CD4-positive, alpha-beta T cell (primary cell): ENCODE data around the gene GALNT10. TPM values are rescaled to one million over a fixed set of nuclear protein-coding genes. Genes with fewer than 3 reads are reported as not detected.
A peak's percentile ranks its signal among the peaks of the same experiment; 100 is the strongest.

ENCODE experiments used
- ATAC-seq: fragments of 200-7000 bp; cut with Tn5 transposase; one replicate; pipeline ENCODE4 v1.10.0; 2022; ENCODE audit warnings: mild to moderate bottlenecking; ENCODE audit not compliant: poor library complexity
- CTCF ChIA-PET: fragments of 350-600 bp; sonication (Branson Sonifier 250); formaldehyde crosslinking; loops from one replicate; lab custom pipeline; 2021; ENCODE audit warnings: antibody characterized with exemption, inconsistent platforms; lab: Charles Lee
- POLR2A ChIA-PET: fragments of 350-600 bp; sonication (Branson Sonifier 250); formaldehyde crosslinking; loops from one replicate; lab custom pipeline; 2021; ENCODE audit warnings: antibody characterized with exemption, inconsistent platforms; lab: Charles Lee
- DNase-seq, 14 experiments: peaks; one replicate each; pipeline ENCODE4 v3.0.0-alpha.2; 2013 to 2020; ENCODE audit warnings: mixed read lengths in 2 of 14
- H3K27ac ChIP-seq, 2 donors: one replicate each; pipeline versions ENCODE4 v1.5.1 to v1.7.0; 2013; ENCODE audit warnings: low read length in 2 of 2, low read depth in 1 of 2, mild to moderate bottlenecking in 1 of 2
- H3K27me3 ChIP-seq, 2 experiments: 1 replicate in 1 of 2; 2 replicates in 1 of 2; pipeline versions ENCODE4 v1.6.1 to v1.7.0; 2013; ENCODE audit warnings: low read length in 2 of 2, control low read depth in 1 of 2, mild to moderate bottlenecking in 1 of 2, moderate library complexity in 1 of 2; ENCODE audit not compliant: insufficient read depth in 2 of 2, control insufficient read depth in 1 of 2
- H3K36me3 ChIP-seq: one replicate; pipeline ENCODE4 v1.6.1; 2013; ENCODE audit warnings: low read length, control low read depth; ENCODE audit not compliant: insufficient read depth
- H3K4me1 ChIP-seq: one replicate; pipeline ENCODE4 v1.6.1; 2013; ENCODE audit warnings: low read length, control low read depth; ENCODE audit not compliant: insufficient read depth
- H3K4me3 ChIP-seq: one replicate; pipeline ENCODE4 v1.5.1; 2013; ENCODE audit warnings: mild to moderate bottlenecking, low read length, moderate library complexity
- H3K9me3 ChIP-seq, 2 experiments: 1 replicate in 1 of 2; 2 replicates in 1 of 2; pipeline versions ENCODE4 v1.6.1 to v1.7.0; 2013; ENCODE audit warnings: low read length in 2 of 2, mild to moderate bottlenecking in 2 of 2, control low read depth in 1 of 2, moderate library complexity in 1 of 2; ENCODE audit not compliant: control insufficient read depth in 1 of 2, insufficient read depth in 1 of 2
- H3K27ac Mint-ChIP-seq: one replicate; pipeline ENCODE4 v1.8.0; 2020; ENCODE audit warnings: mixed read lengths
- H3K27me3 Mint-ChIP-seq: one replicate; pipeline ENCODE4 v1.8.0; 2021; ENCODE audit warnings: mixed read lengths
- H3K36me3 Mint-ChIP-seq: one replicate; pipeline ENCODE4 v1.8.0; 2021; ENCODE audit warnings: low read depth, mixed read lengths
- H3K4me1 Mint-ChIP-seq: one replicate; pipeline ENCODE4 v1.8.0; 2021; ENCODE audit warnings: low read depth, mixed read lengths
- H3K4me3 Mint-ChIP-seq: one replicate; pipeline ENCODE4 v1.8.0; 2020; ENCODE audit warnings: mild to moderate bottlenecking, mixed read lengths
- H3K9me3 Mint-ChIP-seq: one replicate; pipeline ENCODE4 v1.8.0; 2020; ENCODE audit warnings: mixed read lengths
- CTCF ChIP-seq: fragments of 200-600 bp; IDR thresholded peaks from one replicate; pipeline ENCODE4 v1.8.0; 2022; ENCODE audit warnings: antibody characterized with exemption, mild to moderate bottlenecking
- intact Hi-C, 2 experiments: fragments of 100-400 bp; cut with DNase I in 1 of 2; cut with micrococcal nuclease in 1 of 2; formaldehyde crosslinking; loops; one replicate each; pipeline versions ENCODE4 v1.15.1 to v1.9.0; 2023 to 2025; cut with DNase I, micrococcal nuclease
- total RNA-seq, 174 experiments: library from RNA in 2 of 174; stranded (reverse) in 2 of 174; gene quantifications; one replicate each; pipeline ENCODE4 v1.2.3 and lab custom pipeline; 2021 to 2026

Gene GALNT10
- total RNA-seq, 2 experiments from 2014 or later: 21.7 to 23.0 TPM

- CTCF ChIA-PET: interaction anchor here (0.6 kb wide), 1 partner anchor 209 kb away, joined by 3 read pairs; no protein-coding TSS in a partner anchor
- Mint-ChIP-seq H3K36me3 (peaks cover 28% of the 10 kb centered on the region), H3K4me3 (no peak overlapping the region), H3K27ac (peak overlapping the region; percentile 89), H3K9me3 (no peaks in the 10 kb centered on the region), H3K4me1 (peaks cover 63% of the 10 kb centered on the region), H3K27me3 (no peaks in the 10 kb centered on the region)
- TF ChIP-seq CTCF: no peak
- no peaks in the 10 kb centered on the region for H3K9me3 ChIP-seq
- DNase-seq (no peak), ATAC-seq (no peak)
- no peak overlapping the region for H3K4me3 ChIP-seq
- peak overlapping the region in 1 of 2 donors; percentile 68 for H3K27ac ChIP-seq
- H3K4me1 ChIP-seq: peaks cover 65% of the 10 kb centered on the region
- H3K36me3 ChIP-seq: peaks cover 25% of the 10 kb centered on the region
- intact Hi-C loops: loop anchor here in 1 of 2 experiments (5.0 to 10.0 kb wide), 3 partner anchors 127 to 656 kb away; partner anchors contain the start of genes CNOT8, FAXDC2 and LARP1
- H3K27me3 ChIP-seq: no peaks in the 10 kb centered on the region
- POLR2A ChIA-PET: interaction anchor here (6.2 kb wide), 1 partner anchor 9 kb away, joined by 42 read pairs; the partner anchor contains the start of gene GALNT10
Observed at GRCh38 chr5:154199263-154199662, 8.7 kb downstream of the GALNT10 start.

GRCh38 chr5:154199671-154200220, 9.2 kb downstream of the GALNT10 start:
- Mint-ChIP-seq H3K4me3 (no peak overlapping the region), H3K27ac (peak overlapping the region; percentile 89), H3K4me1 (peaks cover 68% of the 10 kb centered on the region), H3K9me3 (no peaks in the 10 kb centered on the region), H3K27me3 (no peaks in the 10 kb centered on the region), H3K36me3 (peaks cover 28% of the 10 kb centered on the region)
- peaks cover 21% of the 10 kb centered on the region for H3K36me3 ChIP-seq
- ChIA-PET POLR2A (interaction anchor here (6.2 kb wide), 1 partner anchor 10 kb away, joined by 42 read pairs; the partner anchor contains the start of gene GALNT10), CTCF (interaction anchor here (0.6 kb wide), 1 partner anchor 209 kb away, joined by 3 read pairs; no protein-coding TSS in a partner anchor)
- intact Hi-C loops: loop anchor here in 1 of 2 experiments (5.0 to 10.0 kb wide), 3 partner anchors 127 to 655 kb away; partner anchors contain the start of genes CNOT8, FAXDC2 and LARP1
- peaks cover 65% of the 10 kb centered on the region for H3K4me1 ChIP-seq
- no peaks in the 10 kb centered on the region for H3K27me3 ChIP-seq
- H3K27ac ChIP-seq: peak overlapping the region in 1 of 2 donors; percentile 68
- no peak for ATAC-seq
- no peak for DNase-seq
- no peak overlapping the region for H3K4me3 ChIP-seq
- no peaks in the 10 kb centered on the region for H3K9me3 ChIP-seq
- TF ChIP-seq CTCF: no peak

GRCh38 chr5:154200221-154200620, 9.7 kb downstream of the GALNT10 start:
- Histone ChIP-seq H3K27ac (peak overlapping the region in 1 of 2 donors; percentile 68), H3K4me1 (peaks cover 65% of the 10 kb centered on the region), H3K4me3 (no peak overlapping the region), H3K27me3 (no peaks in the 10 kb centered on the region), H3K9me3 (no peaks in the 10 kb centered on the region), H3K36me3 (peaks cover 22% of the 10 kb centered on the region)
- peaks cover 26% of the 10 kb centered on the region for H3K36me3 Mint-ChIP-seq
- peaks cover 73% of the 10 kb centered on the region for H3K4me1 Mint-ChIP-seq
- no peak overlapping the region for H3K27ac Mint-ChIP-seq
- no peaks in the 10 kb centered on the region for H3K9me3 Mint-ChIP-seq
- POLR2A ChIA-PET: interaction anchor here (6.2 kb wide), 1 partner anchor 10 kb away, joined by 42 read pairs; the partner anchor contains the start of gene GALNT10
- intact Hi-C loops: no loop called here
- CTCF ChIA-PET: no interaction called here
- DNase-seq: no peak
- no peak for TF ChIP-seq CTCF
- H3K27me3 Mint-ChIP-seq: no peaks in the 10 kb centered on the region
- no peak overlapping the region for H3K4me3 Mint-ChIP-seq
- no peak for ATAC-seq
